K562 (cell line): ENCODE measurements around the gene MAPKAPK3. TPM values are rescaled to one million over a fixed set of nuclear protein-coding genes. Genes with fewer than 3 reads are reported as not detected.

Experiments
- CBX5 ChIP-seq: IDR thresholded peaks from 2 replicates; pipeline ENCODE4 v1.6.1; 2014; ENCODE audit warnings: low read depth, borderline replicate concordance
- MYC ChIP-seq, 2 experiments: fragments of 250-450 bp in 1 of 2; sonication (Bioruptor Pico) in 1 of 2; IDR thresholded peaks; 2 replicates each; pipeline versions ENCODE4 v1.5.1 to v1.6.1; 2012 to 2021; ENCODE audit warnings: low read depth in 2 of 2, borderline replicate concordance in 1 of 2, improper control_type of control experiment in 1 of 2, low read length in 1 of 2, mild to moderate bottlenecking in 1 of 2, moderate library complexity in 1 of 2
- NELFE ChIP-seq: IDR thresholded peaks from 2 replicates; pipeline ENCODE4 v1.6.1; 2011; ENCODE audit warnings: mild to moderate bottlenecking; ENCODE audit not compliant: insufficient read depth, insufficient read length
- SOX6 ChIP-seq: fragments of 450-650 bp; IDR thresholded peaks from 2 replicates; pipeline ENCODE4 v1.6.1; 2014; ENCODE audit warnings: mild to moderate bottlenecking
- YY1 ChIP-seq, 3 experiments: IDR thresholded peaks; 2 replicates each; pipeline ENCODE4 v1.6.1; 2011; ENCODE audit warnings: low read length in 2 of 3, mild to moderate bottlenecking in 2 of 3, moderate library complexity in 2 of 3, borderline replicate concordance in 1 of 3, control low read depth in 1 of 3, low read depth in 1 of 3; ENCODE audit not compliant: insufficient read depth in 3 of 3, insufficient replicate concordance in 2 of 3, control insufficient read depth in 1 of 3, insufficient read length in 1 of 3; ENCODE audit errors: extremely low read depth in 1 of 3
- ZNF175 ChIP-seq: fragments of 200-800 bp; sonication (Bioruptor generic); IDR thresholded peaks from 2 replicates; pipeline ENCODE4 v1.6.1; 2016; ENCODE audit warnings: low read depth, mild to moderate bottlenecking, missing genetic modification characterization, missing compliant biosample characterization
- ZNF668 ChIP-seq: fragments of 250-450 bp; sonication (Bioruptor Pico); IDR thresholded peaks from 2 replicates; pipeline ENCODE4 v1.8.0; 2022; ENCODE audit warnings: mild to moderate bottlenecking, inconsistent platforms
- polyA plus RNA-seq, 8 experiments: library from polyadenylated mRNA; depleted of rRNA in 4 of 8; stranded (reverse) in 5 of 8; unstranded in 3 of 8; fragments of >200 nt; fragmentation: Nextera tagmentation in 2 of 8; fragmentation: Illumina TruSeq in 1 of 8; extraction: Ambion mirVana in 2 of 8; extraction: Trizol in 1 of 8; gene quantifications; 2 replicates each; pipeline versions ENCODE4 v1.2.1 to v1.2.3, GENCODE V29; 2011 to 2014; ENCODE audit warnings: inconsistent platforms in 1 of 8, missing spikeins in 1 of 8
- total RNA-seq, 7 experiments: library from RNA; depleted of rRNA in 6 of 7; stranded (reverse); fragments of >200 nt in 6 of 7; fragmentation: Illumina TruSeq in 2 of 7; extraction: Trizol in 2 of 7; gene quantifications; 2 replicates each; pipeline versions ENCODE4 v1.2.1 to v1.2.3, GENCODE V29; 2011 to 2021; ENCODE audit warnings: low replicate concordance in 1 of 7
- TF ChIP-seq, protein P1 (sequence below), 3 experiments: IDR thresholded peaks in 2 of 3; conservative IDR thresholded peaks in 1 of 3; 2 replicates each; pipeline ENCODE4 v1.5.1; 2011 to 2012; ENCODE audit warnings: low read length in 3 of 3, mild to moderate bottlenecking in 3 of 3, control low read depth in 2 of 3, improper control_type of control experiment in 1 of 3, inconsistent platforms in 1 of 3, low read depth in 1 of 3, mixed read lengths in 1 of 3, moderate library complexity in 1 of 3; ENCODE audit not compliant: insufficient read depth in 2 of 3

MAPKAPK3 gene
- total and polyA plus RNA-seq, 9 of the 15 experiments (the other 6 are each of a cell fraction or from before 2014, with no cell fraction given): 8.0 to 56.4 (median 41.2) TPM

DNA sequence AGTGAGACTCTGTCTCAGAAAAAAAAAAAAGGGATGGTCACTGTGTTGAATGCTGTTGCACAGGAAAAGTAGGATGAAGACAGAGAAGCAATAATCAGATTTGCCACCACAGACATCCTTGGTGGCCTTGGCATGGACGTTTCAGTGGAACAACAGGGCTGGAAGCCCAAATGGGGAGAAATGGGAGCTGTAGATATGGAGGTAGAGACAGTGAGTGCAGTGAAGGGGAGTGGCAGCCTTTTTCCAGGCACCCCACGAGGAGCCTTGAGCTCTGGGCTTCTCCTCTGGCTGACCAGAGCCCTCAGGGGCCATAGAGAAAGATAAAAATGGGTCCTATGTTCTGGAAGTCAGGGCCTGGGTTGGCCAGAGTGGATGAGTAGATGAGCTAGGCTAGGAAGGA is 45.5 kb downstream of the MAPKAPK3 start (continued):
- TF ChIP-seq YY1 (IDR thresholded peaks at IDR 0.05; ENCODE audit: borderline replicate concordance in 1 of 3, control insufficient read depth in 1 of 3, extremely low read depth in 1 of 3, insufficient read depth in 3 of 3, insufficient read length in 1 of 3, insufficient replicate concordance in 2 of 3, low read depth in 1 of 3, low read length in 2 of 3): no peak
- TF ChIP-seq SOX6: no peak
- no peak for TF ChIP-seq CBX5
- no peak for TF ChIP-seq NELFE
- TF ChIP-seq MYC (IDR thresholded peaks at IDR 0.05; ENCODE audit: low read depth, low read length): no peak
- no peak for TF ChIP-seq MYC (CRISPR knock-in tag; IDR thresholded peaks at IDR 0.05; ENCODE audit: borderline replicate concordance, low read depth)
- TF ChIP-seq ZNF175 (CRISPR knock-in tag): no peak
- TF ChIP-seq, protein P1, sequence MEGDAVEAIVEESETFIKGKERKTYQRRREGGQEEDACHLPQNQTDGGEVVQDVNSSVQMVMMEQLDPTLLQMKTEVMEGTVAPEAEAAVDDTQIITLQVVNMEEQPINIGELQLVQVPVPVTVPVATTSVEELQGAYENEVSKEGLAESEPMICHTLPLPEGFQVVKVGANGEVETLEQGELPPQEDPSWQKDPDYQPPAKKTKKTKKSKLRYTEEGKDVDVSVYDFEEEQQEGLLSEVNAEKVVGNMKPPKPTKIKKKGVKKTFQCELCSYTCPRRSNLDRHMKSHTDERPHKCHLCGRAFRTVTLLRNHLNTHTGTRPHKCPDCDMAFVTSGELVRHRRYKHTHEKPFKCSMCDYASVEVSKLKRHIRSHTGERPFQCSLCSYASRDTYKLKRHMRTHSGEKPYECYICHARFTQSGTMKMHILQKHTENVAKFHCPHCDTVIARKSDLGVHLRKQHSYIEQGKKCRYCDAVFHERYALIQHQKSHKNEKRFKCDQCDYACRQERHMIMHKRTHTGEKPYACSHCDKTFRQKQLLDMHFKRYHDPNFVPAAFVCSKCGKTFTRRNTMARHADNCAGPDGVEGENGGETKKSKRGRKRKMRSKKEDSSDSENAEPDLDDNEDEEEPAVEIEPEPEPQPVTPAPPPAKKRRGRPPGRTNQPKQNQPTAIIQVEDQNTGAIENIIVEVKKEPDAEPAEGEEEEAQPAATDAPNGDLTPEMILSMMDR (IDR thresholded peaks at IDR 0.05 in 2 of 3, conservative IDR thresholded peaks at IDR 0.05 in 1 of 3; ENCODE audit: insufficient read depth in 2 of 3, low read depth in 1 of 3, low read length in 3 of 3): no peak
- no peak for TF ChIP-seq ZNF668
- TF ChIP-seq, all 486 proteins: peak for 0
